ENCODE measurements around the gene MAP3K9.

The MAP3K9 gene

GRCh38 chr14:70832561-70833305 lies 23.4 kb upstream of the MAP3K9 start:
- Mint-ChIP-seq H3K27me3 (ENCODE audit: low read depth, poor library complexity) (peaks cover 12% of the 10 kb centered on the region), H3K36me3 (ENCODE audit: low read depth) (no peaks in the 10 kb centered on the region), H3K27ac (no peak overlapping the region), H3K9me3 (peaks cover 20% of the 10 kb centered on the region), H3K4me3 (no peak overlapping the region), H3K4me1 (no peaks in the 10 kb centered on the region)
- DNase-seq = no peak
- TF ChIP-seq CTCF (IDR thresholded peaks at IDR 0.05) = no peak

GRCh38 chr14:70830998-70831781 lies 21.9 kb upstream of the MAP3K9 start:
- no peak for DNase-seq
- Mint-ChIP-seq H3K4me3 (no peak overlapping the region), H3K4me1 (no peaks in the 10 kb centered on the region), H3K27ac (no peak overlapping the region), H3K36me3 (ENCODE audit: low read depth) (no peaks in the 10 kb centered on the region), H3K9me3 (peaks cover 17% of the 10 kb centered on the region), H3K27me3 (ENCODE audit: low read depth, poor library complexity) (peaks cover 17% of the 10 kb centered on the region)
- TF ChIP-seq CTCF (IDR thresholded peaks at IDR 0.05) = no peak

- Mint-ChIP-seq H3K9me3 (no peaks in the 10 kb centered on the region), H3K27ac (no peak overlapping the region), H3K27me3 (ENCODE audit: low read depth, poor library complexity) (peaks cover 16% of the 10 kb centered on the region), H3K36me3 (ENCODE audit: low read depth) (peaks cover 5% of the 10 kb centered on the region), H3K4me3 (no peak overlapping the region), H3K4me1 (peaks cover 11% of the 10 kb centered on the region)
- DNase-seq = no peak
- TF ChIP-seq CTCF (IDR thresholded peaks at IDR 0.05) = no peak
Measured at GRCh38 chr14:70828188-70828587, 18.9 kb upstream of the MAP3K9 start.

GRCh38 chr14:70827752-70828151 lies 18.4 kb upstream of the MAP3K9 start:
- peaks cover 18% of the 10 kb centered on the region for H3K27me3 Mint-ChIP-seq (ENCODE audit: low read depth, poor library complexity)
- no peak for DNase-seq
- no peak overlapping the region for H3K27ac Mint-ChIP-seq
- H3K9me3 Mint-ChIP-seq = no peaks in the 10 kb centered on the region
- peaks cover 5% of the 10 kb centered on the region for H3K36me3 Mint-ChIP-seq (ENCODE audit: low read depth)
- H3K4me3 Mint-ChIP-seq = no peak overlapping the region
- TF ChIP-seq CTCF (IDR thresholded peaks at IDR 0.05) = no peak
- peaks cover 15% of the 10 kb centered on the region for H3K4me1 Mint-ChIP-seq

- Mint-ChIP-seq H3K27ac (no peak overlapping the region), H3K27me3 (ENCODE audit: low read depth, poor library complexity) (peaks cover 14% of the 10 kb centered on the region), H3K36me3 (ENCODE audit: low read depth) (peaks cover 5% of the 10 kb centered on the region), H3K9me3 (no peaks in the 10 kb centered on the region), H3K4me3 (no peak overlapping the region), H3K4me1 (peaks cover 17% of the 10 kb centered on the region)
- no peak for DNase-seq
- no peak for TF ChIP-seq CTCF (IDR thresholded peaks at IDR 0.05)
Measured at GRCh38 chr14:70827347-70827746, 18.0 kb upstream of the MAP3K9 start.

Data from nephron progenitor cell (in vitro differentiated cells).